Measurements from ENCODE around the gene RPGRIP1. TPM values are rescaled to one million over a fixed set of nuclear protein-coding genes. Genes with fewer than 3 reads are reported as not detected.
A peak's percentile ranks its signal among the peaks of the same experiment; 100 is the strongest.
"Not testable (repeated sequence)": the region's sequence is repeated elsewhere in the genome, so short reads cannot be mapped to it uniquely, and the experiment has no call there.

RPGRIP1 gene
- total RNA-seq, 4 donors from 2014 or later, result not detected

DNA sequence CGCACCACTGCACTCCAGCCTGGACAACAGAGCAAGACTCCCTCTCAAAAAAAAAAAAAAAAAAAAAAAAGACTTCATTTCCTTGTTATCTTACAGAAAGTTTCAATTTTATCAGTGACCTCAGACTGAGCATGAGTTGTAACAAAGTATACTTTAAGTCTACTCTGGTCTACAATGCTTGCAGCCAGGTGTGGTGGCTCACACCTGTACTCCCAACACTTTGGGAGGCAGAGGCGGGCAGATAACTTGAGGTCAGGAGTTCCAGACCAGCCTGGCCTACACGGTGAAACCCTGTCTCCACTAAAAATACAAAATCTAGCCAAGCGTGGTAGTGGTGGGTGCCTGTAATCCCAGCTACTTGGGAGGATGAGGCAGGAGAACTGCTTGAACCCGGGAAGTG, 28.7 kb upstream of the RPGRIP1 start:
- H3K4me1 ChIP-seq, result peaks cover 27 to 76% (median 57%) of the 10 kb centered on the region in 4 donors
- no peaks in the 10 kb centered on the region for H3K9me3 ChIP-seq

DNA sequence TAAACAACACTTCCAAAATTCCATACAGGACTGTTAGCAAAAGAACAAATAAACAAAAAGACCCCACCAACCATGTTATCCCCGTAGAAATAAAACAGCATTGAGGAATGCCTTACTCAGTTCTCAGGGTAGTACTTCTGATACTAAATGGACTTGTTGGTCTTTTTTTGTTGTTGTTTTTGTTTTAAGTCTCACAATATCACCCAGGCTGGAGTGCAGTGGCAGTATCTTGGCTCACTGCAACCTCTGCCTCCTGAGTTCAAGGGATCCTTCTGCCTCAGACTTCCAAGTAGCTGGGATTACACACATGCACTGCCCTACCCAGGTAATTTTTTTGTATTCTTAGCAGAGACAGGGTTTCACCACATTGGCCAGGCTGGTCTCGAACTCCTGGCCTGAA, 27.7 kb upstream of the RPGRIP1 start:
- Histone ChIP-seq H3K4me3 (no peak overlapping the region), H3K27ac (replicated peaks in 1 of 4) (no peak overlapping the region), H3K36me3 (peaks cover 16 to 77% (median 49%) of the 10 kb centered on the region in 4 donors), H3K27me3 (no peaks in the 10 kb centered on the region), H3K9me3 (no peaks in the 10 kb centered on the region), H3K4me1 (peaks cover 31 to 76% (median 57%) of the 10 kb centered on the region in 4 donors)
- intact Hi-C loops (cut with DNase I), result no loop called here
- TF ChIP-seq EP300 (IDR thresholded peaks at IDR 0.05) (no peak), POLR2AphosphoS5 (IDR thresholded peaks at IDR 0.05) (no peak), POLR2A (IDR thresholded peaks at IDR 0.05; ENCODE audit: low read depth) (no peak)
- TF ChIP-seq, protein P1, sequence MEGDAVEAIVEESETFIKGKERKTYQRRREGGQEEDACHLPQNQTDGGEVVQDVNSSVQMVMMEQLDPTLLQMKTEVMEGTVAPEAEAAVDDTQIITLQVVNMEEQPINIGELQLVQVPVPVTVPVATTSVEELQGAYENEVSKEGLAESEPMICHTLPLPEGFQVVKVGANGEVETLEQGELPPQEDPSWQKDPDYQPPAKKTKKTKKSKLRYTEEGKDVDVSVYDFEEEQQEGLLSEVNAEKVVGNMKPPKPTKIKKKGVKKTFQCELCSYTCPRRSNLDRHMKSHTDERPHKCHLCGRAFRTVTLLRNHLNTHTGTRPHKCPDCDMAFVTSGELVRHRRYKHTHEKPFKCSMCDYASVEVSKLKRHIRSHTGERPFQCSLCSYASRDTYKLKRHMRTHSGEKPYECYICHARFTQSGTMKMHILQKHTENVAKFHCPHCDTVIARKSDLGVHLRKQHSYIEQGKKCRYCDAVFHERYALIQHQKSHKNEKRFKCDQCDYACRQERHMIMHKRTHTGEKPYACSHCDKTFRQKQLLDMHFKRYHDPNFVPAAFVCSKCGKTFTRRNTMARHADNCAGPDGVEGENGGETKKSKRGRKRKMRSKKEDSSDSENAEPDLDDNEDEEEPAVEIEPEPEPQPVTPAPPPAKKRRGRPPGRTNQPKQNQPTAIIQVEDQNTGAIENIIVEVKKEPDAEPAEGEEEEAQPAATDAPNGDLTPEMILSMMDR (IDR thresholded peaks at IDR 0.05), result no peak
- DNase-seq (ENCODE audit: extremely low spot score), result no peak
- WGBS, result 86% methylated on average over 2 of the region's 2 CpGs

More for the DNA sequence above, 28.7 kb upstream of the RPGRIP1 start:
- H3K36me3 ChIP-seq, result peaks cover 16 to 67% (median 44%) of the 10 kb centered on the region in 4 donors
- no peaks in the 10 kb centered on the region for H3K27me3 ChIP-seq
- no peak for DNase-seq (ENCODE audit: extremely low spot score)
- WGBS, result 93% methylated on average over 5 of the region's 5 CpGs
- no peak overlapping the region for H3K4me3 ChIP-seq
- TF ChIP-seq, protein P1 (IDR thresholded peaks at IDR 0.05), result no peak
- TF ChIP-seq POLR2A (IDR thresholded peaks at IDR 0.05; ENCODE audit: low read depth) (no peak), EP300 (IDR thresholded peaks at IDR 0.05) (no peak), POLR2AphosphoS5 (IDR thresholded peaks at IDR 0.05) (no peak)
- no peak overlapping the region for H3K27ac ChIP-seq (replicated peaks in 1 of 4)
- intact Hi-C loops (cut with DNase I), result no loop called here

DNA sequence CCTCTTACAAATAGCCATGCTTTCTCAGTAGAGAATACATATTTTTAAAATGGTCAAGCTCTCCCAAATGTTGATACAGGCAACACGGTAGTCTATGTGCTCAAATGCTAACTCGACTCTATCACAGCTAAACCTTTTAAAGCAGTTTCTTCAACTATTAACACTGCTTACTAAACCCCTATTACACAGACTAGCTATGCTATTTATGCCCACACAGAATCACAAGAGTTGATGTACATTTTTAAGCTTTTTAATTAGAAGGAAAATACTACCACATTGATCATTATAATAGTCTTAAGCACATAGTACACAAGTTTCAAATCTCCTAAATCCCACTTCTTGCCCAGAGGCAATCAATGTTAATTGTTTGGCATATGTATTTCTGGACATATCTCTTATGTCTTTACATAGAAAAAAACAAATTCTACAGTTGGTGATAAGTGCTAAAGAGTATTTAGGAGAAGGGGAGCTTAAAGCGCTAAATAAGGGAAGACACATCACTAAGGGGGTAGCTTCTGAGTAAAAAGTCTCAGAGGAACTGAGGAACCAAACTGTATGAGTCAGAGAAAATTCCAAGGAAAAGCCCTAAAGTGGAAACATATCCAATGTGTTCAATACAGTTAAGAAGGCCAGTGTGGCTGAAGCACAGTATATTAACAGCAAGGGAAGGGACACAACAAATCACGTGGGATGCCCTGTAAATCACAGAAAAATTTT, 24.3 kb upstream of the RPGRIP1 start:
- TF ChIP-seq POLR2A (IDR thresholded peaks at IDR 0.05; ENCODE audit: low read depth), result no peak
- no peak for TF ChIP-seq POLR2AphosphoS5 (IDR thresholded peaks at IDR 0.05)
- TF ChIP-seq, protein P1 (IDR thresholded peaks at IDR 0.05), result no peak
- TF ChIP-seq EP300 (IDR thresholded peaks at IDR 0.05), result no peak
- Histone ChIP-seq H3K27me3 (no peaks in the 10 kb centered on the region), H3K4me3 (no peak overlapping the region), H3K9me3 (no peaks in the 10 kb centered on the region), H3K36me3 (peaks cover 13 to 72% (median 44%) of the 10 kb centered on the region in 4 donors), H3K27ac (replicated peaks in 1 of 4) (peak overlapping the region in 1 of 4 donors; percentile 2), H3K4me1 (peaks cover 54 to 82% (median 78%) of the 10 kb centered on the region in 4 donors)
- no peak for DNase-seq (ENCODE audit: extremely low spot score)
- intact Hi-C loops (cut with DNase I), result no loop called here
- WGBS, result 60% methylated on average over 4 of the region's 4 CpGs

DNA sequence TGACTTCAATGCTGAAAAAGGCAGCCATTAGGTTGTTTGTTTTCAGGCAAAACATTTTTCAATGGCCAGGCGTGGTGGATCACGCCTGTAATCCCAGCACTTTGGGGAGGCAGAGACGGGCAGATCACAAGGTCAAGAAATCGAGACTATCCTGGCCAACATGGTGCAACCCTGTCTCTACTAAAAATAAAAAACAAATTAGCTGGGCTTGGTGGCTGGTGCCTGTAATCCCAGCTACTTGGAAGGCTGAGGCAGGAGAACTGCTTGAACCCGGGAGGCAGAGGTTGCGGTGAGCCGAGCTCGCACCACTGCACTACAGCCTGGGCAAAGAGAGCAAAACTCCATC, 23.8 kb upstream of the RPGRIP1 start:
- intact Hi-C loops (cut with DNase I); H3K9me3 ChIP-seq; H3K4me3 ChIP-seq; H3K27ac ChIP-seq (replicated peaks in 1 of 4); H3K27me3 ChIP-seq; DNase-seq (ENCODE audit: extremely low spot score): not testable (repeated sequence)
- Histone ChIP-seq H3K4me1 (peaks cover 59 to 87% (median 84%) of the 10 kb centered on the region in 4 donors), H3K36me3 (peaks cover 8 to 72% (median 41%) of the 10 kb centered on the region in 4 donors)
- 88% methylated on average over 8 of the region's 8 CpGs for WGBS

DNA sequence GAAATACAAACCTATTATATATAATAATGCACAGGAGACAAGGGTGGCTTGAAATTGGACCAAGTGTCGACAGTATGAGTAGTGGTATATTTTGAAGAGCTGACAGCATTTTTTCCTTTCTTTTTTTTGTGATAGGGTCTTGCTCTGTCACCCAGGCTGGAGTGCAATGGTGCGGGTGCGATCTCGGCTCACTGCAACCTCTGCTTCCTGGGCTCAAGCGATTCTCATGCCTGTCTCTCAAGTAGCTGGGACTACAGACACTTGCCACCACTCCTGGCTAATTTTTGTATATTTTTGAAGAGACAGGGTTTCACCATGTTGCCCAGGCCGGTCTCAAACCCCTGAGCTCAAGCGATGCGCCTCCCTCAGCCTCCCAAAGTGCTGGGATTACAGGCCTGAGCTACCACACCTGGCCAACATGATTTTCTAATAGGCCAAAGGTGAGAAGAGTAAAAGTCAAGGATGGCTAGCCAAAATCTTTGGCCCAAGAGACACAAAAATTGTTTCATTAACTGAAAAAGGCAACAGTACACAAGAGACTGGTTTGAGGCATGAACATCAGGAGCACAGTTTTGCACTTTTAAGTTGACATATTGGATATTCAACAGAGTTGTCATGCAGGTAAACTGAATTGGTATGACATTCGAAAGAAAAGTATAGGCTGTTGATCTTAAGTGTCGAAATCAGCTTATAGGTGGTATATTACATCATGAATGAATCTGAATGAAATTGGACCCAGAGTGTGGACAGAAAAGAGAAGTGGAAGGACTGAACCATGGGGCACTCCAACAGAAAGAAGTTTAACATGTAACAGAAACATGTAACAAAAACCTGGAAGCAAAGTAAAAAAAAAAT, 23.1 kb upstream of the RPGRIP1 start:
- Histone ChIP-seq H3K27ac (replicated peaks in 1 of 4) (no peak overlapping the region), H3K4me3 (no peak overlapping the region), H3K4me1 (peaks cover 66 to 89% (median 88%) of the 10 kb centered on the region in 4 donors), H3K27me3 (no peaks in the 10 kb centered on the region), H3K36me3 (peaks cover 9 to 73% (median 39%) of the 10 kb centered on the region in 4 donors), H3K9me3 (no peaks in the 10 kb centered on the region)
- 94% methylated on average over 10 of the region's 10 CpGs for WGBS
- intact Hi-C loops (cut with DNase I), result no loop called here
- TF ChIP-seq, protein P1 (IDR thresholded peaks at IDR 0.05), result no peak
- TF ChIP-seq POLR2AphosphoS5 (IDR thresholded peaks at IDR 0.05) (no peak), EP300 (IDR thresholded peaks at IDR 0.05) (no peak), POLR2A (IDR thresholded peaks at IDR 0.05; ENCODE audit: low read depth) (no peak)
- DNase-seq (ENCODE audit: extremely low spot score), result no peak

Data from esophagus muscularis mucosa (tissue), 4 donors.